BLaER1 treated with 17β-estradiol and CSF1 and Interleukin-3, amounts not matched to agents 10 nM and 100 nM (cell line): Measurements from ENCODE around the gene TMEM95.
A peak's percentile ranks its signal among the peaks of the same experiment; 100 is the strongest.

Experiments used
- H3K27ac ChIP-seq, 11 experiments: shearing (Covaris generic); formaldehyde crosslinking; 2 replicates each; pipeline ENCODE4 v1.8.1; 2022
- H3K27me3 ChIP-seq, 11 experiments: shearing (Covaris generic); formaldehyde crosslinking; 2 replicates each; pipeline ENCODE4 v1.8.1; 2022
- H3K36me3 ChIP-seq, 11 experiments: shearing (Covaris generic); formaldehyde crosslinking; 2 replicates each; pipeline ENCODE4 v1.8.1; 2022
- H3K4me1 ChIP-seq, 10 experiments: shearing (Covaris generic); formaldehyde crosslinking; 2 replicates each; pipeline ENCODE4 v1.8.1; 2022
- H3K4me2 ChIP-seq, 11 experiments: shearing (Covaris generic); formaldehyde crosslinking; 2 replicates each; pipeline ENCODE4 v1.8.1; 2022
- H3K4me3 ChIP-seq, 10 experiments: shearing (Covaris generic); formaldehyde crosslinking; 2 replicates each; pipeline ENCODE4 v1.8.1; 2022
- H3K9ac ChIP-seq, 11 experiments: shearing (Covaris generic); formaldehyde crosslinking; 2 replicates each; pipeline ENCODE4 v1.8.1; 2022
- H3K9me3 ChIP-seq, 11 experiments: shearing (Covaris generic); formaldehyde crosslinking; replicated peaks in 1 of 11; 2 replicates each; pipeline ENCODE4 v1.8.1; 2022
- H4K20me1 ChIP-seq, 11 experiments: shearing (Covaris generic); formaldehyde crosslinking; 2 replicates each; pipeline ENCODE4 v1.8.1; 2022
- Cebpa-rat ChIP-seq, 11 experiments: shearing (Covaris generic); IDR thresholded peaks; 2 replicates each; pipeline ENCODE4 v1.8.1; 2022

Gene TMEM95

GRCh38 chr17:7348478-7349242, 6.3 kb upstream of the TMEM95 start:
- Histone ChIP-seq H3K27ac (no peak overlapping the region), H4K20me1 (peaks cover 0 to 74% (median 1%) of the 10 kb centered on the region in 11 experiments; a peak in 8 of 22 replicates), H3K4me1 (peaks cover 30 to 42% (median 35%) of the 10 kb centered on the region in 10 experiments), H3K4me2 (0 out of 22 replicates have a peak overlapping the region, but pooled peaks of 1 of the 11 experiments have one; percentile 75), H3K27me3 (no peaks in the 10 kb centered on the region), H3K4me3 (no peak overlapping the region), H3K9me3 (no peaks in the 10 kb centered on the region), H3K36me3 (peaks cover 0 to 43% (median 30%) of the 10 kb centered on the region in 11 experiments; a peak in 16 of 22 replicates), H3K9ac (peak overlapping the region in 2 of 11 experiments; percentile 13 to 15; a peak in 3 of 22 replicates)
- no peak for TF ChIP-seq Cebpa-rat (IDR thresholded peaks at IDR 0.05)

- Histone ChIP-seq H3K9me3 (no peaks in the 10 kb centered on the region), H3K27me3 (no peaks in the 10 kb centered on the region), H3K36me3 (peaks cover 0 to 21% (median 17%) of the 10 kb centered on the region in 11 experiments; a peak in 16 of 22 replicates), H3K27ac (peak within 1 kb of the TSS; percentile 46 to 79 (median 74); a peak in 21 of 22 replicates), H3K4me1 (peaks cover 39 to 67% (median 54%) of the 10 kb centered on the region in 10 experiments), H3K4me2 (peak within 1 kb of the TSS; percentile 92 to 100 (median 99)), H3K4me3 (peak within 1 kb of the TSS; percentile 66 to 87 (median 79)), H3K9ac (peak within 1 kb of the TSS; percentile 71 to 85 (median 82)), H4K20me1 (peaks cover 0 to 65% (median 7%) of the 10 kb centered on the region in 11 experiments; a peak in 8 of 22 replicates)
- TF ChIP-seq Cebpa-rat (IDR thresholded peaks at IDR 0.05) = no peak
Measured at GRCh38 chr17:7351665-7352502, 3.1 kb upstream of the TMEM95 start, which contains the start of gene KCTD11. Gene KCTD11, plus strand, starts transcription at chr17:7352162.

GRCh38 chr17:7352503-7352889, 2.5 kb upstream of the TMEM95 start:
- Histone ChIP-seq H3K9ac (peak overlapping the region; percentile 71 to 85 (median 82)), H4K20me1 (peaks cover 0 to 59% (median 7%) of the 10 kb centered on the region in 11 experiments; a peak in 8 of 22 replicates), H3K4me2 (peak overlapping the region; percentile 92 to 100 (median 99)), H3K4me1 (peaks cover 39 to 67% (median 54%) of the 10 kb centered on the region in 10 experiments), H3K27ac (peak overlapping the region; percentile 34 to 79 (median 74); a peak in 21 of 22 replicates), H3K36me3 (peaks cover 0 to 15% (median 11%) of the 10 kb centered on the region in 11 experiments; a peak in 13 of 22 replicates), H3K4me3 (peak overlapping the region; percentile 66 to 87 (median 79)), H3K27me3 (no peaks in the 10 kb centered on the region), H3K9me3 (no peaks in the 10 kb centered on the region)
- no peak for TF ChIP-seq Cebpa-rat (IDR thresholded peaks at IDR 0.05)

- Histone ChIP-seq H3K4me2 (peak overlapping the region; percentile 92 to 100 (median 99)), H3K36me3 (peaks cover 0 to 9% (median 7%) of the 10 kb centered on the region in 11 experiments; a peak in 12 of 22 replicates), H3K4me1 (peaks cover 39 to 67% (median 54%) of the 10 kb centered on the region in 10 experiments), H4K20me1 (peaks cover 0 to 54% (median 7%) of the 10 kb centered on the region in 11 experiments; a peak in 8 of 22 replicates), H3K9ac (peak overlapping the region; percentile 71 to 85 (median 82); a peak in 19 of 22 replicates), H3K27me3 (no peaks in the 10 kb centered on the region), H3K9me3 (no peaks in the 10 kb centered on the region), H3K27ac (peak overlapping the region in 1 of 11 experiments; percentile 71; a peak in 1 of 22 replicates), H3K4me3 (peak overlapping the region; percentile 66 to 87 (median 79); a peak in 19 of 20 replicates)
- TF ChIP-seq Cebpa-rat (IDR thresholded peaks at IDR 0.05) = no peak
Measured at GRCh38 chr17:7352910-7353635, 1.9 kb upstream of the TMEM95 start.

- Histone ChIP-seq H3K36me3 (no peaks in the 10 kb centered on the region), H3K9me3 (no peaks in the 10 kb centered on the region), H3K4me1 (peaks cover 39 to 62% (median 53%) of the 10 kb centered on the region in 10 experiments), H3K4me2 (peak overlapping the region in 10 of 11 experiments; percentile 6 to 99 (median 96); a peak in 15 of 22 replicates), H3K27ac (no peak overlapping the region), H3K4me3 (no peak overlapping the region), H3K9ac (peak overlapping the region in 2 of 11 experiments; percentile 81 to 82; a peak in 2 of 22 replicates), H4K20me1 (peaks cover 0 to 41% (median 7%) of the 10 kb centered on the region in 11 experiments; a peak in 7 of 22 replicates), H3K27me3 (no peaks in the 10 kb centered on the region)
- no peak for TF ChIP-seq Cebpa-rat (IDR thresholded peaks at IDR 0.05)
Measured at GRCh38 chr17:7354262-7354843, 603 bp upstream of the TMEM95 start.

- H3K4me3 ChIP-seq = no peak overlapping the region
- H3K4me1 ChIP-seq = peaks cover 33 to 51% (median 43%) of the 10 kb centered on the region in 10 experiments
- no peaks in the 10 kb centered on the region for H3K9me3 ChIP-seq
- no peaks in the 10 kb centered on the region for H3K27me3 ChIP-seq
- peak overlapping the region in 8 of 11 experiments; percentile 2 to 98 (median 34); a peak in 12 of 22 replicates for H3K4me2 ChIP-seq
- H3K9ac ChIP-seq = 0 out of 22 replicates have a peak overlapping the region, but pooled peaks of 1 of the 11 experiments have one; percentile 44
- H3K36me3 ChIP-seq = no peaks in the 10 kb centered on the region
- no peak for TF ChIP-seq Cebpa-rat (IDR thresholded peaks at IDR 0.05)
- H4K20me1 ChIP-seq = peaks cover 0 to 36% (median 5%) of the 10 kb centered on the region in 11 experiments; a peak in 5 of 22 replicates
- no peak overlapping the region for H3K27ac ChIP-seq
Measured at GRCh38 chr17:7355573-7355972, 617 bp downstream of the TMEM95 start.

- Histone ChIP-seq H3K4me3 (no peak overlapping the region), H4K20me1 (peaks cover 0 to 32% (median 5%) of the 10 kb centered on the region in 11 experiments; a peak in 5 of 22 replicates)
Measured at GRCh38 chr17:7356072-7356549, 1.2 kb downstream of the TMEM95 start.

More at GRCh38 chr17:7356072-7356549, 1.2 kb downstream of the TMEM95 start:
- no peak overlapping the region for H3K9ac ChIP-seq
- no peak for TF ChIP-seq Cebpa-rat (IDR thresholded peaks at IDR 0.05)
- no peak overlapping the region for H3K27ac ChIP-seq
- H3K27me3 ChIP-seq = no peaks in the 10 kb centered on the region
- peak overlapping the region in 8 of 11 experiments; percentile 2 to 98 (median 30); a peak in 10 of 22 replicates for H3K4me2 ChIP-seq
- H3K4me1 ChIP-seq = peaks cover 27 to 45% (median 38%) of the 10 kb centered on the region in 10 experiments
- no peaks in the 10 kb centered on the region for H3K36me3 ChIP-seq
- no peaks in the 10 kb centered on the region for H3K9me3 ChIP-seq
